H9 (cell line): ENCODE measurements around the gene TNKS2. TPM values are rescaled to one million over a fixed set of nuclear protein-coding genes. Genes with fewer than 3 reads are reported as not detected.

Experiments
- DNase-seq: peaks from one replicate; pipeline ENCODE4 v3.0.0-alpha.2; 2017
- H2AFZ ChIP-seq: one replicate; pipeline ENCODE4 v1.6.1; 2013; ENCODE audit warnings: mild to moderate bottlenecking, low read length, control low read depth, moderate library complexity
- H2AK5ac ChIP-seq: 2 replicates; pipeline ENCODE4 v1.6.1; 2013; ENCODE audit warnings: low read length, control low read depth, mixed read lengths; ENCODE audit not compliant: insufficient read length
- H2BK120ac ChIP-seq: one replicate; pipeline ENCODE4 v1.6.1; 2013; ENCODE audit warnings: low read depth, mild to moderate bottlenecking, low read length, control low read depth, inconsistent platforms; ENCODE audit not compliant: poor library complexity, severe bottlenecking
- H2BK12ac ChIP-seq: 2 replicates; pipeline ENCODE4 v1.6.1; 2013; ENCODE audit warnings: low read length, control low read depth, mixed read lengths, low read depth; ENCODE audit not compliant: insufficient read length
- H2BK15ac ChIP-seq: 2 replicates; pipeline ENCODE4 v1.6.1; 2013; ENCODE audit warnings: low read depth, low read length, control low read depth
- H2BK20ac ChIP-seq: one replicate; pipeline ENCODE4 v1.6.1; 2013; ENCODE audit warnings: low read depth, mild to moderate bottlenecking, low read length, control low read depth, inconsistent platforms; ENCODE audit not compliant: poor library complexity, severe bottlenecking
- H2BK5ac ChIP-seq: 2 replicates; pipeline ENCODE4 v1.6.1; 2013; ENCODE audit warnings: low read length, control low read depth, mixed read lengths; ENCODE audit not compliant: insufficient read length
- H3K14ac ChIP-seq: 2 replicates; pipeline ENCODE4 v1.6.1; 2013; ENCODE audit warnings: low read length, control low read depth; ENCODE audit not compliant: insufficient read depth
- H3K18ac ChIP-seq: 2 replicates; pipeline ENCODE4 v1.6.1; 2013; ENCODE audit warnings: low read depth, mild to moderate bottlenecking, mixed read lengths, low read length, control low read depth; ENCODE audit not compliant: insufficient read length
- H3K23ac ChIP-seq: 2 replicates; pipeline ENCODE4 v1.6.1; 2013; ENCODE audit warnings: low read length, control low read depth, mixed read lengths, low read depth; ENCODE audit not compliant: insufficient read length
- H3K23me2 ChIP-seq: 2 replicates; pipeline ENCODE4 v1.6.1; 2013; ENCODE audit warnings: low read depth, mild to moderate bottlenecking, mixed read lengths, low read length, control low read depth; ENCODE audit not compliant: insufficient read length, poor library complexity, severe bottlenecking
- H3K27ac ChIP-seq: 2 replicates; pipeline ENCODE4 v1.5.1; 2013; ENCODE audit warnings: low read length, control low read depth, mixed read lengths, low read depth; ENCODE audit not compliant: insufficient read length
- H3K27me3 ChIP-seq: 2 replicates; pipeline ENCODE4 v1.6.1; 2013; ENCODE audit warnings: low read length, control low read depth, inconsistent platforms; ENCODE audit not compliant: insufficient read depth
- H3K4ac ChIP-seq: 2 replicates; pipeline ENCODE4 v1.6.1; 2013; ENCODE audit warnings: low read depth, mild to moderate bottlenecking, control low read depth, inconsistent platforms, low read length, moderate library complexity
- H3K4me1 ChIP-seq: 2 replicates; pipeline ENCODE4 v1.6.1; 2013; ENCODE audit warnings: low read length, control low read depth, inconsistent platforms; ENCODE audit not compliant: insufficient read depth
- H3K4me2 ChIP-seq: 2 replicates; pipeline ENCODE4 v1.6.1; 2013; ENCODE audit warnings: low read length, control low read depth, mixed read lengths; ENCODE audit not compliant: insufficient read length, insufficient read depth
- H3K56ac ChIP-seq: 2 replicates; pipeline ENCODE4 v1.6.1; 2013; ENCODE audit warnings: low read depth, mild to moderate bottlenecking, mixed read lengths, low read length, control low read depth; ENCODE audit not compliant: insufficient read length
- H3K79me1 ChIP-seq: 2 replicates; pipeline ENCODE4 v1.6.1; 2013; ENCODE audit warnings: low read depth, mild to moderate bottlenecking, moderate library complexity, low read length, control low read depth, inconsistent platforms; ENCODE audit not compliant: insufficient read depth, poor library complexity, severe bottlenecking
- H3K79me2 ChIP-seq: 2 replicates; pipeline ENCODE4 v1.6.1; 2013; ENCODE audit warnings: low read length, control low read depth, inconsistent platforms; ENCODE audit not compliant: insufficient read depth
- H3K9ac ChIP-seq: 2 replicates; pipeline ENCODE4 v1.6.1; 2013; ENCODE audit warnings: low read length, control low read depth, mixed read lengths; ENCODE audit not compliant: insufficient read length; ENCODE audit errors: extremely low read depth
- H3K9me3 ChIP-seq: one replicate; pipeline ENCODE4 v1.6.1; 2013; ENCODE audit warnings: low read depth, low read length, inconsistent platforms; ENCODE audit not compliant: control insufficient read depth
- H3T11ph ChIP-seq: one replicate; pipeline ENCODE4 v1.6.1; 2013; ENCODE audit warnings: mild to moderate bottlenecking, low read length, control low read depth, inconsistent platforms
- H4K20me1 ChIP-seq: one replicate; pipeline ENCODE4 v1.6.1; 2013; ENCODE audit not compliant: control insufficient read depth, insufficient read length, insufficient read depth
- H4K5ac ChIP-seq: 2 replicates; pipeline ENCODE4 v1.6.1; 2013; ENCODE audit warnings: low read depth, mild to moderate bottlenecking, mixed read lengths, low read length, control low read depth; ENCODE audit not compliant: insufficient read length
- H4K8ac ChIP-seq: replicated peaks from 2 replicates; pipeline ENCODE4 v1.6.1; 2013; ENCODE audit warnings: low read length, control low read depth, mixed read lengths, low read depth; ENCODE audit not compliant: insufficient read length
- H4K91ac ChIP-seq: 2 replicates; pipeline ENCODE4 v1.6.1; 2013; ENCODE audit warnings: low read depth, mild to moderate bottlenecking, moderate library complexity, mixed read lengths, low read length, control low read depth; ENCODE audit not compliant: insufficient read length
- H3K27ac Mint-ChIP-seq, 3 experiments: 2 replicates in 2 of 3; 3 replicates in 1 of 3; pipeline ENCODE4 v1.8.0; 2020 to 2021; ENCODE audit warnings: mixed read lengths in 3 of 3, mild to moderate bottlenecking in 1 of 3, moderate library complexity in 1 of 3
- H3K27me3 Mint-ChIP-seq: 2 replicates; pipeline ENCODE4 v1.8.0; 2021; ENCODE audit warnings: low read depth, mild to moderate bottlenecking, moderate library complexity, mixed read lengths
- H3K36me3 Mint-ChIP-seq, 3 experiments: 2 replicates in 2 of 3; 3 replicates in 1 of 3; pipeline ENCODE4 v1.8.0; 2020 to 2021; ENCODE audit warnings: low read depth in 3 of 3, mixed read lengths in 3 of 3; ENCODE audit not compliant: insufficient read depth in 1 of 3
- H3K4me1 Mint-ChIP-seq, 2 experiments: 2 replicates each; pipeline ENCODE4 v1.8.0; 2020; ENCODE audit warnings: mixed read lengths in 2 of 2
- H3K4me3 Mint-ChIP-seq, 2 experiments: 2 replicates in 1 of 2; 3 replicates in 1 of 2; pipeline ENCODE4 v1.8.0; 2020 to 2021; ENCODE audit warnings: mild to moderate bottlenecking in 2 of 2, mixed read lengths in 2 of 2, moderate library complexity in 1 of 2
- H3K9me3 Mint-ChIP-seq, 2 experiments: 2 replicates in 1 of 2; 3 replicates in 1 of 2; pipeline ENCODE4 v1.8.0; 2020; ENCODE audit warnings: mild to moderate bottlenecking in 2 of 2, mixed read lengths in 2 of 2, moderate library complexity in 1 of 2
- CTCF ChIP-seq: fragments of 200-600 bp; sonication (generic); conservative IDR thresholded peaks from 3 replicates; pipeline ENCODE4 v1.8.0; 2021; ENCODE audit warnings: antibody characterized with exemption, mild to moderate bottlenecking
- total RNA-seq: library from RNA; stranded (reverse); gene quantifications from 2 replicates; pipeline ENCODE4 v1.2.1, GENCODE V29; 2021

TNKS2 gene
- total RNA-seq, 1 experiment from 2014 or later = 58.9 TPM

- no peak overlapping the region for H2BK5ac ChIP-seq
- Mint-ChIP-seq H3K4me3 (no peak overlapping the region), H3K27ac (no peak overlapping the region), H3K4me1 (no peaks in the 10 kb centered on the region), H3K9me3 (no peaks in the 10 kb centered on the region), H3K36me3 (peaks cover 32 to 81% (median 74%) of the 10 kb centered on the region in 3 experiments), H3K27me3 (no peaks in the 10 kb centered on the region)
- H3K9me3 ChIP-seq = no peaks in the 10 kb centered on the region
- H3K56ac ChIP-seq = no peak overlapping the region
- no peak overlapping the region for H2AFZ ChIP-seq
- H3K79me1 ChIP-seq = no peaks in the 10 kb centered on the region
- no peak overlapping the region for H3K18ac ChIP-seq
- no peak overlapping the region for H3K23ac ChIP-seq
- no peak overlapping the region for H2BK20ac ChIP-seq
- no peak overlapping the region for H2BK12ac ChIP-seq
- H2BK120ac ChIP-seq = no peak overlapping the region
- no peaks in the 10 kb centered on the region for H3K79me2 ChIP-seq
- H3K4me1 ChIP-seq = no peaks in the 10 kb centered on the region
- H3K14ac ChIP-seq = no peak overlapping the region
- H4K8ac ChIP-seq = no peak overlapping the region
- H3K4ac ChIP-seq = no peak overlapping the region
- H3T11ph ChIP-seq = no peak overlapping the region
- no peaks in the 10 kb centered on the region for H3K23me2 ChIP-seq
- H4K5ac ChIP-seq = no peak overlapping the region
- no peak for TF ChIP-seq CTCF
- H4K91ac ChIP-seq = no peak overlapping the region
- H3K9ac ChIP-seq = no peak overlapping the region
- H2AK5ac ChIP-seq = no peak overlapping the region
- no peak overlapping the region for H3K4me2 ChIP-seq
- H3K27me3 ChIP-seq = no peaks in the 10 kb centered on the region; the same call in 1 of the 2 replicates
- DNase-seq = no peak
- H2BK15ac ChIP-seq = no peak overlapping the region
- H4K20me1 ChIP-seq = no peaks in the 10 kb centered on the region
- H3K27ac ChIP-seq = no peak overlapping the region
These were observed 44.9 kb downstream of the TNKS2 start for GRCh38 chr10:91843083-91843482.
